LNCaP clone FGC (cell line): ENCODE results near the gene RNH1.

Experiments used
- DNase-seq: peaks from one replicate; pipeline ENCODE4 v3.0.0-alpha.2; 2011; ENCODE audit warnings: low read depth
- H3K4me3 ChIP-seq: 2 replicates; pipeline ENCODE4 v1.5.1; 2011; ENCODE audit warnings: mild to moderate bottlenecking, low read depth, low read length, control low read depth
- CTCF ChIP-seq: IDR thresholded peaks from 2 replicates; pipeline ENCODE4 v1.5.1; 2012; ENCODE audit warnings: mild to moderate bottlenecking; ENCODE audit not compliant: control insufficient read depth, insufficient read depth; ENCODE audit errors: extremely low read depth

RNH1 gene

GRCh38 chr11:468036-468435 is 39.0 kb downstream of the RNH1 start:
- no peak for TF ChIP-seq CTCF
- no peak overlapping the region for H3K4me3 ChIP-seq
- DNase-seq = no peak

GRCh38 chr11:465896-466530 is 41.0 kb downstream of the RNH1 start:
- no peak for TF ChIP-seq CTCF
- no peak for DNase-seq
- H3K4me3 ChIP-seq = no peak overlapping the region

GRCh38 chr11:464316-464715 is 42.7 kb downstream of the RNH1 start:
- TF ChIP-seq CTCF = no peak
- no peak for DNase-seq
- H3K4me3 ChIP-seq = no peak overlapping the region

- no peak overlapping the region for H3K4me3 ChIP-seq
- TF ChIP-seq CTCF = no peak
- DNase-seq = no peak
Measured at GRCh38 chr11:462107-462890, 44.7 kb downstream of the RNH1 start.

- H3K4me3 ChIP-seq = no peak overlapping the region
- no peak for DNase-seq
Measured at GRCh38 chr11:461626-462025, 45.4 kb downstream of the RNH1 start.

GRCh38 chr11:460331-461199 is 46.5 kb downstream of the RNH1 start:
- TF ChIP-seq CTCF = no peak
- no peak for DNase-seq
- no peak overlapping the region for H3K4me3 ChIP-seq

More at GRCh38 chr11:461626-462025, 45.4 kb downstream of the RNH1 start:
- TF ChIP-seq CTCF = no peak
